CD14-positive monocyte (primary cell): ENCODE measurements around the gene LIPG. TPM values are rescaled to one million over a fixed set of nuclear protein-coding genes. Genes with fewer than 3 reads are reported as not detected.

Experiments used
- DNase-seq, 3 donors: peaks; one replicate each; pipeline ENCODE4 v3.0.0-alpha.2; 2011 to 2022
- H2AFZ ChIP-seq: 2 replicates; pipeline ENCODE4 v1.6.0; 2012; ENCODE audit warnings: mild to moderate bottlenecking, low read depth, low read length, inconsistent platforms; ENCODE audit not compliant: insufficient read depth, poor library complexity, severe bottlenecking
- H3K27ac ChIP-seq, 2 donors: 1 replicate in 1 of 2; 2 replicates in 1 of 2; pipeline ENCODE4 v1.5.1; 2012 to 2013; ENCODE audit warnings: low read length in 2 of 2, control low read depth in 1 of 2, inconsistent platforms in 1 of 2, low read depth in 1 of 2, mild to moderate bottlenecking in 1 of 2
- H3K27me3 ChIP-seq, 2 donors: one replicate each; pipeline versions ENCODE4 v1.6.0 to v1.6.1; 2011 to 2013; ENCODE audit warnings: low read length in 2 of 2; ENCODE audit not compliant: control insufficient read depth in 2 of 2, insufficient read depth in 2 of 2
- H3K36me3 ChIP-seq, 2 donors: replicated peaks in 1 of 2; 1 replicate in 1 of 2; 2 replicates in 1 of 2; pipeline versions ENCODE4 v1.5.1 to v1.6.1; 2012 to 2013; ENCODE audit warnings: low read length in 2 of 2, control low read depth in 1 of 2, inconsistent platforms in 1 of 2, mild to moderate bottlenecking in 1 of 2; ENCODE audit not compliant: insufficient read depth in 2 of 2, control insufficient read depth in 1 of 2
- H3K4me1 ChIP-seq, 2 donors: 1 replicate in 1 of 2; 2 replicates in 1 of 2; pipeline versions ENCODE4 v1.5.1 to v1.6.1; 2012 to 2013; ENCODE audit warnings: low read length in 2 of 2, control low read depth in 1 of 2, inconsistent platforms in 1 of 2, mild to moderate bottlenecking in 1 of 2, moderate library complexity in 1 of 2; ENCODE audit not compliant: insufficient read depth in 2 of 2, control insufficient read depth in 1 of 2
- H3K4me2 ChIP-seq: replicated peaks from 2 replicates; pipeline ENCODE3; 2012; ENCODE audit warnings: low read length, moderate library complexity, mild to moderate bottlenecking; ENCODE audit not compliant: poor library complexity, severe bottlenecking; ENCODE audit errors: extremely low read depth
- H3K4me3 ChIP-seq, 3 experiments: fragments of 200-600 bp in 1 of 3; sonication (generic) in 1 of 3; replicated peaks in 1 of 3; 1 replicate in 2 of 3; 2 replicates in 1 of 3; pipeline ENCODE4 v1.5.1; 2011 to 2013; ENCODE audit warnings: low read length in 3 of 3, mild to moderate bottlenecking in 3 of 3, control low read depth in 2 of 3, low read depth in 2 of 3, inconsistent platforms in 1 of 3, moderate library complexity in 1 of 3
- H3K79me2 ChIP-seq: 2 replicates; pipeline ENCODE4 v1.6.0; 2012; ENCODE audit warnings: mild to moderate bottlenecking, control low read depth, inconsistent platforms, low read length, moderate library complexity; ENCODE audit not compliant: insufficient read depth
- H3K9ac ChIP-seq: 2 replicates; pipeline ENCODE4 v1.6.0; 2017; ENCODE audit warnings: low read length, mild to moderate bottlenecking; ENCODE audit not compliant: insufficient read depth, poor library complexity, severe bottlenecking
- H3K9me3 ChIP-seq, 2 donors: replicated peaks in 1 of 2; 1 replicate in 1 of 2; 2 replicates in 1 of 2; pipeline versions ENCODE4 v1.5.1 to v1.6.1; 2012 to 2013; ENCODE audit warnings: low read length in 2 of 2, control low read depth in 1 of 2; ENCODE audit not compliant: control insufficient read depth in 1 of 2, insufficient read depth in 1 of 2
- H4K20me1 ChIP-seq: 2 replicates; pipeline ENCODE4 v1.6.0; 2012; ENCODE audit warnings: mild to moderate bottlenecking, low read length, control low read depth, moderate library complexity; ENCODE audit not compliant: insufficient read depth
- H3K27ac Mint-ChIP-seq, 7 donors: one replicate each; pipeline ENCODE4 v1.8.0; 2020; ENCODE audit warnings: mild to moderate bottlenecking in 7 of 7, mixed read lengths in 7 of 7, moderate library complexity in 6 of 7, inconsistent platforms in 2 of 7
- H3K27me3 Mint-ChIP-seq, 3 donors: one replicate each; pipeline ENCODE4 v1.8.0; 2021 to 2022; ENCODE audit warnings: low read depth in 3 of 3, mild to moderate bottlenecking in 3 of 3, mixed read lengths in 3 of 3, moderate library complexity in 3 of 3, inconsistent platforms in 1 of 3
- H3K36me3 Mint-ChIP-seq, 2 donors: one replicate each; pipeline ENCODE4 v1.8.0; 2020; ENCODE audit warnings: mixed read lengths in 2 of 2, inconsistent platforms in 1 of 2, mild to moderate bottlenecking in 1 of 2
- H3K4me1 Mint-ChIP-seq: one replicate; pipeline ENCODE4 v1.8.0; 2020; ENCODE audit warnings: mild to moderate bottlenecking, mixed read lengths
- H3K4me3 Mint-ChIP-seq, 2 donors: one replicate each; pipeline ENCODE4 v1.8.0; 2020; ENCODE audit warnings: mild to moderate bottlenecking in 2 of 2, mixed read lengths in 2 of 2, moderate library complexity in 1 of 2
- H3K9me3 Mint-ChIP-seq, 7 donors: one replicate each; pipeline ENCODE4 v1.8.0; 2020 to 2022; ENCODE audit warnings: mixed read lengths in 7 of 7, mild to moderate bottlenecking in 6 of 7, moderate library complexity in 6 of 7, inconsistent platforms in 2 of 7
- CTCF ChIP-seq: fragments of 200-600 bp; IDR thresholded peaks from one replicate; pipeline ENCODE4 v1.8.0; 2022; ENCODE audit warnings: antibody characterized with exemption, mild to moderate bottlenecking
- WGBS: methylation state at CpG from one replicate; pipeline ENCODE4 v1.1.5; 2013; ENCODE audit warnings: missing lambda C conversion rate; ENCODE audit not compliant: insufficient coverage; 5-methylcytosine and 5-hydroxymethylcytosine counted together
- intact Hi-C, 2 donors: fragments of 100-400 bp; cut with micrococcal nuclease; formaldehyde crosslinking; loops; one replicate each; pipeline versions ENCODE4 v1.15.0 to v1.15.1; 2023
- polyA plus RNA-seq, 3 donors: library from polyadenylated mRNA; depleted of rRNA in 1 of 3; unstranded in 2 of 3; stranded (reverse) in 1 of 3; fragments of 300-500 nt in 2 of 3; fragments of >200 nt in 1 of 3; fragmentation: Illumina TruSeq in 2 of 3; gene quantifications; 1 replicate in 2 of 3; 2 replicates in 1 of 3; pipeline ENCODE4 v1.2.3, GENCODE V29; 2012 to 2021

LIPG gene
- polyA plus RNA-seq, 3 donors, result not detected

DNA sequence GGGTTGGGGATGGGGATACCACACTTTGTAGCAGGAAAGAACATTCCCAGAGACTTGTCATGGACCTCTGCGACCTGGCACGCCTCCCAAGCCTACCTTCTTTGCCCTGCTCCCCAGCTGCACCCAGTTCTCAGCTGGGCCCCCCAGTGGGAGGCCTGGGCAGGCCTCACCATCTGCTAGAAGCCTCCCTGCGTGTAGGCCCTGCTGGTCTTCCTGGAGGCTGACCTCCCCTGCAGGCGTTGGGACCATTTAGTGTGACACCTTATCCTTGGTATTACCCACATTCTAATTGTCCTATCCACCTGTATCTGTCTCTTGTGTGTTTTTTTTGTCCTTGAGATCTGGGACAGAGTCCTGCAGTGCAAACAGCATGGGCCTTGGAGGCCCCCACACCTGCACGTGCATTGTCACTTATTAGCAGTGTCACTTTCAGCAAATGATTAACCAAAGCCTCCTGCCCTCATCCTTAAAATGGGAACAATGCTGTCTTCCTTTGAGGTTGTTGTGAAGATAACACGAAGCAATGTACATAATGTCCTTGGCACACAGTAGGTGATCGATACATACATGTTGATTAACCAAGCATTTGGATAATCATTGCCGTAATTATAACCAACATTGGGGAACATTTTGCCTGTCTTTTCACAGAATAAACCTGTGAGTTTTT lies 77.2 kb downstream of the LIPG start:
- no peaks in the 10 kb centered on the region for H3K4me1 ChIP-seq
- no peak overlapping the region for H3K27ac Mint-ChIP-seq
- H3K4me2 ChIP-seq, result no peak overlapping the region
- WGBS, result 87% methylated on average over 4 of the region's 8 CpGs
- no peak overlapping the region for H3K4me3 ChIP-seq
- H3K36me3 ChIP-seq, result no peaks in the 10 kb centered on the region
- H3K9me3 Mint-ChIP-seq, result peaks cover 0 to 3% (median 0%) of the 10 kb centered on the region in 7 donors
- no peaks in the 10 kb centered on the region for H4K20me1 ChIP-seq
- no peak for TF ChIP-seq CTCF
- no peaks in the 10 kb centered on the region for H3K4me1 Mint-ChIP-seq
- no peak overlapping the region for H3K27ac ChIP-seq
- H3K9ac ChIP-seq, result no peak overlapping the region
- intact Hi-C loops, result no loop called here
- H3K9me3 ChIP-seq, result no peaks in the 10 kb centered on the region
- no peaks in the 10 kb centered on the region for H3K36me3 Mint-ChIP-seq
- peaks cover 2 to 5% (median 3%) of the 10 kb centered on the region in 3 donors for H3K27me3 Mint-ChIP-seq
- no peak overlapping the region for H2AFZ ChIP-seq
- H3K4me3 Mint-ChIP-seq, result no peak overlapping the region
- no peaks in the 10 kb centered on the region for H3K27me3 ChIP-seq
- H3K79me2 ChIP-seq, result no peaks in the 10 kb centered on the region
- no peak for DNase-seq

DNA sequence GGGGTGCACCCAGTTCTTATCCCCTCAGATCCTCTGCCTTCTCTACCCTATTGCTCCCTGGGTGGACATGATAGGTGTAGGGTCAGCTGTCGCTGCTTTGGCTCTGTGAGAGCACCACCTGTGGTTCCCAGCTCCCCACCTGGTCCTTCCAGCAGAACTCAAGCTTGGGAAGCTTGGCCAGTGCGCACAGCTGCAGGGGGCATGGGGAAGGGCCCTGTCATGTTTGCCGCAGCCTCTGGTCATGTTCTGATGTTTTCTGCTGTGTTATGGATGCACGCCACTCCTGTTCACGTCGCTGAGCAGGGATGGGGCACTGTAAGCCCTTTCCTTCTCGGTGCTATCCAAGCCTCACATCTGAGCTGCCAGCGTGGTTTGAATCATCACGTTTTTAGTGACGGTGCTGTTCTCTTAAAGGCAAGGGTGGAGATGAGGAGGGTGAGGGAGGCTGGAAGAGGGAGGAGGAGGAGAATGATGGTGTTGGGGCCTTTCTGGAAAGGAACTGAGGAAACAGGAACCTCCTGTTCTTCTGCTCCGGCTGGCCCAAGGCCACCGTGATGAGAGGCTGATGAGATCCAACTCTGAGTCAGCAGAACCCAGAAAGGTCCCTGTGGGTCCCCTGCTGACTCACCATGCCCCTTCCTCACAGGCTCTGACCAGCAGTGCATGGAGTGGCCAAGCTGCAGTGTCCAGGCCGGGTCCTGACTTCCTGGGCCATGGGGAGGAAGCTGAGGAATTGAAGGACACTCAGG lies 78.0 kb downstream of the LIPG start:
- WGBS, result 82% methylated on average over 11 of the region's 13 CpGs
- DNase-seq, result no peak
- H3K4me3 Mint-ChIP-seq, result no peak overlapping the region
- H3K9me3 ChIP-seq, result no peaks in the 10 kb centered on the region
- H3K9ac ChIP-seq, result no peak overlapping the region
- no peaks in the 10 kb centered on the region for H3K36me3 ChIP-seq
- no peak overlapping the region for H3K27ac Mint-ChIP-seq
- H3K79me2 ChIP-seq, result no peaks in the 10 kb centered on the region
- H3K4me3 ChIP-seq, result no peak overlapping the region
- H3K27ac ChIP-seq, result no peak overlapping the region
- H3K9me3 Mint-ChIP-seq, result peaks cover 0 to 3% (median 0%) of the 10 kb centered on the region in 7 donors
- H3K27me3 Mint-ChIP-seq, result peaks cover 0 to 5% (median 3%) of the 10 kb centered on the region in 3 donors
- H4K20me1 ChIP-seq, result no peaks in the 10 kb centered on the region
- H3K36me3 Mint-ChIP-seq, result no peaks in the 10 kb centered on the region
- H2AFZ ChIP-seq, result no peak overlapping the region
- H3K4me1 Mint-ChIP-seq, result no peaks in the 10 kb centered on the region
- no peak for TF ChIP-seq CTCF
- no peaks in the 10 kb centered on the region for H3K27me3 ChIP-seq
- no peak overlapping the region for H3K4me2 ChIP-seq
- H3K4me1 ChIP-seq, result no peaks in the 10 kb centered on the region
- intact Hi-C loops, result no loop called here
